Caco-2 (cell line): ENCODE data around the gene TCF12. TPM values are rescaled to one million over a fixed set of nuclear protein-coding genes. Genes with fewer than 3 reads are reported as not detected.

Experiments used
- BruUV-seq: library from RNA; stranded (reverse); fragments of 400-500 nt; replicated peaks from 2 replicates; lab custom pipeline; 2021; lab: Mats Ljungman, UMichigan
- CTCF ChIA-PET: fragments of 300-600 bp; sonication (Branson Sonifier 250); formaldehyde crosslinking; loops from one replicate; lab custom pipeline; 2022; ENCODE audit warnings: antibody characterized with exemption; lab: Charles Lee
- POLR2A ChIA-PET: fragments of 300-600 bp; sonication (Branson Sonifier 250); formaldehyde crosslinking; loops from one replicate; lab custom pipeline; 2022; ENCODE audit warnings: antibody characterized with exemption; lab: Charles Lee
- DNase-seq, 2 experiments: peaks; one replicate each; pipeline versions ENCODE4 v3.0.0 to v3.0.0-alpha.2; 2020 to 2022
- H3K27me3 ChIP-seq: replicated peaks from 2 replicates; pipeline ENCODE4 v1.6.0; 2011; ENCODE audit warnings: low read length; ENCODE audit not compliant: control insufficient read depth, insufficient read depth
- H3K36me3 ChIP-seq: 2 replicates; pipeline ENCODE4 v1.5.1; 2011; ENCODE audit warnings: low read length; ENCODE audit not compliant: control insufficient read depth, insufficient read depth
- H3K4me1 ChIP-seq: fragments of 250-450 bp; sonication (Bioruptor Pico); 2 replicates; pipeline ENCODE4 v1.5.1; 2020; ENCODE audit warnings: mild to moderate bottlenecking
- H3K4me3 ChIP-seq: 2 replicates; pipeline ENCODE4 v1.5.1; 2011; ENCODE audit warnings: low read depth, mild to moderate bottlenecking, control low read depth, low read length
- H3K9me3 ChIP-seq: fragments of 250-450 bp; sonication (Bioruptor Pico); 2 replicates; pipeline ENCODE4 v1.5.1; 2020; ENCODE audit warnings: mild to moderate bottlenecking, moderate library complexity
- H3K27ac Mint-ChIP-seq: one replicate; pipeline ENCODE4 v1.8.0; 2022; ENCODE audit warnings: mixed read lengths; ENCODE audit not compliant: unreplicated experiment
- H3K27me3 Mint-ChIP-seq: one replicate; pipeline ENCODE4 v1.8.0; 2022; ENCODE audit warnings: mixed read lengths; ENCODE audit not compliant: insufficient read depth, unreplicated experiment
- H3K36me3 Mint-ChIP-seq: one replicate; pipeline ENCODE4 v1.8.0; 2022; ENCODE audit warnings: mild to moderate bottlenecking, mixed read lengths; ENCODE audit not compliant: insufficient read depth, unreplicated experiment
- H3K4me1 Mint-ChIP-seq: one replicate; pipeline ENCODE4 v1.8.0; 2022; ENCODE audit warnings: low read depth, mixed read lengths; ENCODE audit not compliant: unreplicated experiment
- H3K4me3 Mint-ChIP-seq: one replicate; pipeline ENCODE4 v1.8.0; 2022; ENCODE audit warnings: mild to moderate bottlenecking, moderate library complexity, mixed read lengths; ENCODE audit not compliant: unreplicated experiment
- H3K9me3 Mint-ChIP-seq: one replicate; pipeline ENCODE4 v1.8.0; 2022; ENCODE audit warnings: mixed read lengths; ENCODE audit not compliant: unreplicated experiment
- CTCF ChIP-seq, 2 experiments: fragments of 200-600 bp in 1 of 2; IDR thresholded peaks; 1 replicate in 1 of 2; 2 replicates in 1 of 2; pipeline versions ENCODE4 v1.5.1 to v1.8.0; 2011 to 2022; ENCODE audit warnings: antibody characterized with exemption in 1 of 2, control low read depth in 1 of 2, inconsistent platforms in 1 of 2, low read depth in 1 of 2, low read length in 1 of 2, mild to moderate bottlenecking in 1 of 2, moderate library complexity in 1 of 2; ENCODE audit not compliant: insufficient read depth in 1 of 2, severe bottlenecking in 1 of 2, unreplicated experiment in 1 of 2
- intact Hi-C: fragments of 100-400 bp; cut with micrococcal nuclease; formaldehyde crosslinking; loops from one replicate; pipeline ENCODE4 v1.10.0; 2022; ENCODE audit not compliant: unreplicated experiment
- total RNA-seq: library from RNA; stranded (reverse); gene quantifications from 2 replicates; pipeline ENCODE4 v1.2.3, GENCODE V29; 2022

The TCF12 gene
- total RNA-seq, 1 experiment from 2014 or later: 64.4 TPM

- Mint-ChIP-seq H3K27ac (no peak overlapping the region), H3K27me3 (no peaks in the 10 kb centered on the region), H3K4me3 (no peak overlapping the region), H3K36me3 (no peaks in the 10 kb centered on the region), H3K4me1 (no peaks in the 10 kb centered on the region), H3K9me3 (no peaks in the 10 kb centered on the region)
- H3K27me3 ChIP-seq: no peaks in the 10 kb centered on the region
- H3K4me1 ChIP-seq: no peaks in the 10 kb centered on the region
- no peak for TF ChIP-seq CTCF (IDR thresholded peaks at IDR 0.05; ENCODE audit: insufficient read depth in 1 of 2, low read depth in 1 of 2, low read length in 1 of 2, severe bottlenecking in 1 of 2, unreplicated experiment in 1 of 2)
- no peaks in the 10 kb centered on the region for H3K9me3 ChIP-seq
- BruUV-seq: no TSS peak
- intact Hi-C loops: no loop called here
- ChIA-PET POLR2A (no interaction called here), CTCF (no interaction called here)
- H3K4me3 ChIP-seq: no peak overlapping the region
- H3K36me3 ChIP-seq: no peaks in the 10 kb centered on the region
- DNase-seq: no peak
Measured at GRCh38 chr15:57069423-57069822, 151.0 kb downstream of the TCF12 start.

- Histone ChIP-seq H3K9me3 (no peaks in the 10 kb centered on the region), H3K27me3 (no peaks in the 10 kb centered on the region), H3K36me3 (no peaks in the 10 kb centered on the region), H3K4me3 (no peak overlapping the region), H3K4me1 (no peaks in the 10 kb centered on the region)
- TF ChIP-seq CTCF (IDR thresholded peaks at IDR 0.05; ENCODE audit: insufficient read depth in 1 of 2, low read depth in 1 of 2, low read length in 1 of 2, severe bottlenecking in 1 of 2, unreplicated experiment in 1 of 2): no peak
- CTCF ChIA-PET: no interaction called here
- no peaks in the 10 kb centered on the region for H3K4me1 Mint-ChIP-seq
- no TSS peak for BruUV-seq
- POLR2A ChIA-PET: no interaction called here
- H3K36me3 Mint-ChIP-seq: no peaks in the 10 kb centered on the region
- no peak for DNase-seq
- H3K9me3 Mint-ChIP-seq: no peaks in the 10 kb centered on the region
- intact Hi-C loops: no loop called here
- no peaks in the 10 kb centered on the region for H3K27me3 Mint-ChIP-seq
- no peak overlapping the region for H3K27ac Mint-ChIP-seq
- H3K4me3 Mint-ChIP-seq: no peak overlapping the region
Measured at GRCh38 chr15:57070674-57071073, 152.2 kb downstream of the TCF12 start.

- Mint-ChIP-seq H3K27me3 (no peaks in the 10 kb centered on the region), H3K4me3 (no peak overlapping the region), H3K36me3 (peaks cover 5% of the 10 kb centered on the region), H3K4me1 (peaks cover 14% of the 10 kb centered on the region), H3K9me3 (no peaks in the 10 kb centered on the region), H3K27ac (no peak overlapping the region)
- Histone ChIP-seq H3K9me3 (no peaks in the 10 kb centered on the region), H3K27me3 (no peaks in the 10 kb centered on the region), H3K4me1 (peaks cover 10% of the 10 kb centered on the region), H3K4me3 (no peak overlapping the region), H3K36me3 (no peaks in the 10 kb centered on the region)
- BruUV-seq: no TSS peak
- ChIA-PET CTCF (no interaction called here), POLR2A (no interaction called here)
- intact Hi-C loops: no loop called here
- no peak for DNase-seq
- TF ChIP-seq CTCF (IDR thresholded peaks at IDR 0.05; ENCODE audit: insufficient read depth in 1 of 2, low read depth in 1 of 2, low read length in 1 of 2, severe bottlenecking in 1 of 2, unreplicated experiment in 1 of 2): no peak
Measured at GRCh38 chr15:57079446-57079845, 161.0 kb downstream of the TCF12 start.
